HG03064 (cell line): ENCODE results near the gene METRNL.

Experiments
- ATAC-seq: cut with Tn5 transposase; IDR thresholded peaks from one replicate; pipeline ENCODE4 v1.9.1; 2021; ENCODE audit warnings: low read depth; ENCODE audit not compliant: unreplicated experiment

The METRNL gene

DNA sequence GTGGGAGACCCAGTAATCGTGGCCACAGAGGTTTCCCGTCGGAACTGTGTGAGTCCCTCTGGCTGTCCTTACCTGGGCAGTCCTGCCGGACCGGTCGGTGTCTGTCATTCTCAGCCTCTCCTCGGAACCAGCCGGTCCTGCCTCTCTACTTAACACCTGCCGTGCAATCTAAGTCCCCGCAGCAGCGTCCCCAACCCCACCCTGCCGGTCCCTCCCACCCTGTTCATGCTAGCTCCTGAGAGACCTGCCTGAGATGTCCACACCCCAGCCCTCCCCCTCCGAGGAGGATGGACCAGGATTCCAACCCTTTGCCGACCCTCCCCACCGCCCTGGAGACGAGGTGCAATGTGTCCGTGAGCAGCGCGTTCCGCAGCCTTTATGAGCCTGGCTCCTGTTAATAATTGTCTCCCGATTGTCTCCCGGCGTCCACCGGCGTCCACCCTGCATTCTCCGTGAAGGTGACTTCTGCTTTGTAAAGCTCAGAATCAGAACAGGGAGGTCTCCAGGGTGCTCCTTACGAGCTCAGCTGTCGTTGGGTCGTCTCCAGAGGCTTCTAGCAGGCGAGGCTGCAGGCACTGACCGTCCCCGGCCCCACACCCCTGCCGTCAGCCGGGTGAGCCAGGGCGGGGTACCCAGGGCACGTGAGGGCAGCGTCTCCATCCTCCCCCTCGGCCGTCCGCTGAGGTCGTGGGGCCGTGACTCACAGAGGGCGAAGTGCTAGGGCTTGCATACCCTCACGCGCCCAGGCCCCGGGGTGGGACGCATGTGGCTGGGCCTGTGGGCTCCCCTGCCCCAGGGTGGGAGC, 10.1 kb downstream of the METRNL start:
- no peak for ATAC-seq

GRCh38 chr17:83090444-83091256, 11.2 kb downstream of the METRNL start:
- ATAC-seq = no peak

- ATAC-seq = no peak
Measured at GRCh38 chr17:83091257-83092141, 12.1 kb downstream of the METRNL start.

- no peak for ATAC-seq
Measured at GRCh38 chr17:83092186-83092585, 12.8 kb downstream of the METRNL start.

- ATAC-seq = no peak
Measured at GRCh38 chr17:83092931-83093330, 13.5 kb downstream of the METRNL start.

GRCh38 chr17:83093506-83093905, 14.1 kb downstream of the METRNL start:
- ATAC-seq = no peak

DNA sequence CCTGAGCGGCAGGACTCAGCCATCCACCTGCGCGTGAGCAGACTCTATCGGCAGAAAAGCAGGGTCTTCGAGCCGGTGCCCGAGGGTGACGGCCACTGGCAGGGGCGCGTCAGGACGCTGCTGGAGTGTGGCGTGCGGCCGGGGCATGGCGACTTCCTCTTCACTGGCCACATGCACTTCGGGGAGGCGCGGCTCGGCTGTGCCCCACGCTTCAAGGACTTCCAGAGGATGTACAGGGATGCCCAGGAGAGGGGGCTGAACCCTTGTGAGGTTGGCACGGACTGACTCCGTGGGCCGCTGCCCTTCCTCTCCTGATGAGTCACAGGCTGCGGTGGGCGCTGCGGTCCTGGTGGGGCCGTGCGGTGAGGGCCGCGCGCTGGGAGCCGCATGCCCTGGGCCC, 14.9 kb downstream of the METRNL start:
- no peak for ATAC-seq

- ATAC-seq = no peak
Measured at GRCh38 chr17:83095016-83095415, 15.6 kb downstream of the METRNL start.

GRCh38 chr17:83096401-83097224, 17.2 kb downstream of the METRNL start:
- no peak for ATAC-seq

DNA sequence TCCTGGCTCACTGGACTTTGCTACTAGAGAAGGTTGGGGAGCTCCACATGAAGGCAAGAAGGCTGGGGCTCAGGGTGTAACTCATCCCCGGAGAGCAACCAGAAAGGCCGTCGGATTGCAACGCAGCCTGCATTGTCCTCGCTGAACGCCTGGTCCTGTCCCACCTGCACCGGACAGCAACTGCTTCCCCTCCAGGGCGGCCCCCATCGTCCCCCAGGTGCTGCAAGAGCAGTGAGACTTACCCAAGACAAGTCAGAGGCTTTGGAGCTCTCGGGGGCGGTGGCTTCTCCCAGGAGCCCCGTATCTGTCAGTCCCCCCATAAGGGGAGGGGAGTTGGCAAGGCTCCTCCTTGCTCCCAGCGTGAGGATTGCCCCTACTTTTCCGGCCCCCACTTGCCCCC, 18.4 kb downstream of the METRNL start:
- ATAC-seq = no peak

DNA sequence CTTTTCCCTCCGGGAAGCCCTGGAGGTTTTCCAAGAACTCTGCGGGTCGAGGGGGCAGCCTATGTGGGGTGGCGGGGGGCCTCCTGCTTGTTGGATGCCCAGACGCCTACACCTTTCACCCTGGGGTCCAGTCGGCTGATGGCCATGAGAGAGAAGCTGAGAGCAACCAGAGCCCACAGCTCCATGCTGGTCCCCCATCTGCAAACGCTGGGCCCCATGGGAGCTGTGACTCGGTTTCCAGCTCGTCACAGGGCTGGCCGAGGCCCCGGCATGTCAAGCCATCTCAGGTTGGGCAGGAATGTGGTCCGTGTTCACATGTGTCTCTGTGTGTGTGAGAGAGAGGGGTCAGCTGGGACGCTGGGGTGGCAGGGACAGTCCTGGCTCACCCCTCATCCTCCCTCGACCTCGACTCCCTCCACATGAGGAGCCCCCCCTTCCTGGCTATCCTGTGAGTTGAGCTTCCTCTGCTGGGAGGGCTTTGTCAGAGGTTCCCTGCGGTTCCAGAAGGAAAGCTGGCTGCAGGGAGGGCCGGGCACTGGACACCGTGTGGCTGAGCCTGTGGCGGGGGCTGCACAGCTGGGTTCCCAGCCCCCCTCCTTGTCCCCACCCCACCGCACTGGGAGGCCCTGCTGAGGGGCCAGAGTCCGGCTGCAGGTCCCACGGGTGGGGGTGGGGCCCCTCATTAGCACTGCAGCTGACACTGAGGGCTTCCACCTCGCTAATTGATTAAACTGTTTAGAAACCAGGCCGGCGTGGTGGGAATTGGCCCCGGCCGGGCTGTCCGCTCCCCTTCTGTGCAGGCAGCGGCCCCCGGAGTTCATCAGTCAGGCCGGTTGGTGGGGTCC, 19.1 kb downstream of the METRNL start:
- ATAC-seq = no peak

GRCh38 chr17:83099086-83099555, 19.7 kb downstream of the METRNL start:
- no peak for ATAC-seq

DNA sequence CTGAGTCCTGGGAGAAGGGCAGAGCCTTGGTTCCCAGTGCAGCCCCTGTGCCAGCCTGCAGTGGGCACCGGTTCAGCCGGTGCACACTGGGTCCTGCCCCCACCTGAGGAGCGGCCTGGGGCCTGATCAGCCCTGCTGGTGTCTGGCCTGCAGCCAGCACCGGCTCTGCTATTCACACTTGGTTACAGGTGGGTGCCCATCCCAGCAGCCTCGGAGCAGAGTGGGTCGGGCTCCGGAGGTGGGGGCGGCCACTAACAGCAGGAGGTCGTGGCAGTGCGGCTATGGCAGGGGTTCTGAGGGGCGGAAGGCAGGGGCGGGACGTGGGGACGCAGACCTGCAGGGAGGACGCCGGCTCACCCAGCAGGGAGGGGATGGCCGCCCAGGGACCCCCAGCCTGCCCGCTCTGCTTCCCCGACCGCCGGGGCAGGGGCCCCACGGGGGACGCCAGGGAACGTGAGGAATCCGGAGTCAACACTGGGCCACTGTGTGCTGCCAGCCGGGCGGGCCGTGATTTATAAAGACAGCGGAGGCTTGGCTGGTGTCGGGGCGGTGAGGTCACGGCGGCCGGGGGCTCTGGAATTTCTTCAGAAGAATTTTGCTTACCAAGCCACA, 20.3 kb downstream of the METRNL start:
- ATAC-seq = no peak

GRCh38 chr17:83100220-83100852, 20.9 kb downstream of the METRNL start:
- no peak for ATAC-seq

DNA sequence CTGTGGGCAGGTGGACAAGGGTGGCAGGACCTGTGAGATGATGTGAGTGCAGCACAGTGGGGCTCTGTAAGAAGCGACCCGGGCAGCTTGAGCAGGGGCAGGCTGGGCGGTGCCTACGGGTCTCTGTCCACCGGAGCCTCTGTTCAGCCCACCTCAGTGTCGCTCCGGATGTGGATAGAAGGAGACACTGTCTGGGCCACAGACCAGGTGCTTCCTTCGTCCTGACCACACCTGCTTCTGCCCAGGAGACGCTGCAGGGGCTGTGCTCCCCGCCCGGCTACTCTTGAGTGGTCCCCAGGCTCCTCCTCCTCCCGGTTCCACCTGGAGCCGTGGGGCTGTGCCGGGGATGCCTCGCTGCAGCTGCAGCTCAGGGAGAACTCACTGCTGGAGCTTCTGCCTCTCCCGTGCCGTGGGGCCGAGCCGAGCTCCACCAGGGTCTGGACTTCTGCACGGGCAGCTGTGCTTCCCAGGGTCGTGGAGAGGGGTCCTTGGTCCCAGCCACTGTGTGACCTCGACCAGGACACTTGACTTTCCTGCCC, 21.5 kb downstream of the METRNL start:
- ATAC-seq = no peak

DNA sequence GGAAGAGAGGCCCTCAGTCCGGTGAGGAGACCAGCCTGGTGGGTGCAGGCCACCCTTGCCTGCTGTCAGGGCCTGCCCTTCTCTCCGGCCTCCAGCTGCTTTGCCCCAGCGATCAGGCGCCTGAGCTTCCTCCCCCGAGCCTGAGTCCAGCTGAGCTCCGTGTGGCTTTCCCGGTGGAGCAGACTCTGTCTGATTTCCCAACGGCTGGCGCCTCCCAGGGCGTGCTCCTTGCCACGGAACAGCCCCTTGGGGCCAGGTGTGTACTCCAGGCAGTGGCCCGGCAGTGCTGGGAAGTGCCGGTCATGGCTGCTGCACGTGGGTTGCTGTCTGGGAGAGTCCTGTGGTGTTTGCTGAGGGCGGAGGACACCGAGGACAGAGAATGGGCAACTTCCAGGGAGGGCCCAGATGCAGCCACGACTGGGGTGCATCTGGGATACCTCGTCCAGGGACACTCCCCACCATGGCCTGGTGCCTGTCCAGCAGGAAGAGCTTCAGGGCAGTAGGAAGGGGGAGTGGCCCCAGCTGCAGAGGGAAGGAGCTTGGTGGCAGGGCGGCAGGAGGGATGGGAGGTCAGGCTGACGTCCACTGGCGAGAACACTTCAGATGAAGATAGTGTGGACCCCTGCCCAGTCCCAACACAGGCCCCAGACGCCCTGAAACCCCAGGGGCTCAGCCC, 22.5 kb downstream of the METRNL start:
- no peak for ATAC-seq

- ATAC-seq = no peak
Measured at GRCh38 chr17:83103200-83103942, 24.0 kb downstream of the METRNL start.
